T follicular helper cell (primary cell): ENCODE results near the gene RHPN2.
"Not testable (repeated sequence)": the region's sequence is repeated elsewhere in the genome, so short reads cannot be mapped to it uniquely, and the experiment has no call there.

Experiments
- DNase-seq: peaks from one replicate; pipeline ENCODE4 v3.0.0-alpha.2; 2020; ENCODE audit warnings: low read depth

The RHPN2 gene

DNA sequence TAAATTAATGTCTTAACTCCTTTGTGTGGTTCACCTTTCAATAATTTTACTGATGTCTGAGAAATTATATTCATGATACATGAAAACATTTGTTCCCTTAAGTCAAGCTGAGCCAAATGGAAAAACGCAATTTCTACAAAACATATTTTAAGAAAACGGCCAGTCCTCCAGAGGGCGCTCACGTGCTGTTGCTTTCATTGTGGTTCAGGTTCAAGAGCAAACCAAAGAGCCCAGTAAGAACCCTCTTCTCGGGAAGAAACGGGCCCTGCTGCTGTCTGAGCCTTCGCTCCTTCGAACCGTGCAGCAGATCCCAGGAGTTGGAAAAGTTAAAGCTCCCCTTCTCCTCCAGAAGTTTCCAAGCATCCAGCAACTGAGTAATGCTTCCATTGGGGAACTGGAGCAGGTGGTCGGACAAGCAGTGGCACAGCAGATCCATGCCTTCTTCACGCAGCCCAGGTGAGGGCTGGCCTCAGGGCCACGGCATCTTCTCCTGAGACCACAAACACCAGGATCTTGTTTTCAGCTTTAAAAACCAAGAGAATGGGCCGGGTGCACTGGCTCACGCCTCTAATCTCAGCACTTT lies 88.4 kb downstream of the RHPN2 start:
- peak; percentile 52 for DNase-seq

DNA sequence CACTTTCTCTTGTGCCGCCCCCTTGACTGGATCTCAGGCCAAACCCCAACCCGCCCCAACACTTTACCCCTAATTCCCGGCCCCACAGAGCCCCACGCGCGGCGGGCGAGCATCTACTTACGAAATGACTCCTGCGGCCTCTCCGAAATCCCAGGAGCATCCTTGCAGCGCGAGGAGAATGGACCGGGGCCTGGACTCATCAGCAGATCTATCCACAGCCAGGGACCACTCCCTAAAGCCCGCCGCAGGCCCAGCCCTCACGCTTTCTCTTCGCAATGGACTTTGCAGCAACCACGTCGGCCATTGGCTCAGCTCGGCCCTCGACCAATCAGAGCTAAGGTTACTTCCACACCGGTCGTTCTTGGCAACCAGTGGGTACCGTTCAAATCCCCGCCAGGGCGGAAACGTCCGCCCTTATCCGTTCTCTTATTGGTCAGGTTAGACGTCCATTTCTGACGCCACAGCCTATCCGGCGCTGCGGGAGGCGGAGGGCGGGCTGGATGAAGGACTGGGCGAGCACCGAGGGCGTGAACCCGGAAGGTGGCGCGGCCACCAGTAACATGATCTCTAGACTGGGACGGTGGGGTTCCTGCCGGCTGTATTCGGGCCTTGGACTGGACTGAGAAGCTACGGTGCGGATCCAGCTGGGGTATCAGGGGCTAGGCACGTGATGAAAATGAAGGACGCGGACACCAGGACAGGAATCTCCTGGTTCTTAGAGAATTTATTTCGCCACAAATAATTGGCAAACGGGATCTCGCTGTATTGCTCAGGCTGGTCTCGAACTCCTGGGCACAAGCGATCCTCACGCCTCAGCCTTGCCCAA lies 92.8 kb downstream of the RHPN2 start, which contains the start of the genes CEP89 and FAAP24:
TSS of gene CEP89 (minus strand) at position 244 of the 826 bp plus-strand sequence. CDS start at position 160, 84 bp downstream.
TSS of gene FAAP24 (plus strand) at position 528 of the 826 bp plus-strand sequence. CDS start 955 bp downstream, outside the sequence.
- peak; percentile 98 for DNase-seq

DNA sequence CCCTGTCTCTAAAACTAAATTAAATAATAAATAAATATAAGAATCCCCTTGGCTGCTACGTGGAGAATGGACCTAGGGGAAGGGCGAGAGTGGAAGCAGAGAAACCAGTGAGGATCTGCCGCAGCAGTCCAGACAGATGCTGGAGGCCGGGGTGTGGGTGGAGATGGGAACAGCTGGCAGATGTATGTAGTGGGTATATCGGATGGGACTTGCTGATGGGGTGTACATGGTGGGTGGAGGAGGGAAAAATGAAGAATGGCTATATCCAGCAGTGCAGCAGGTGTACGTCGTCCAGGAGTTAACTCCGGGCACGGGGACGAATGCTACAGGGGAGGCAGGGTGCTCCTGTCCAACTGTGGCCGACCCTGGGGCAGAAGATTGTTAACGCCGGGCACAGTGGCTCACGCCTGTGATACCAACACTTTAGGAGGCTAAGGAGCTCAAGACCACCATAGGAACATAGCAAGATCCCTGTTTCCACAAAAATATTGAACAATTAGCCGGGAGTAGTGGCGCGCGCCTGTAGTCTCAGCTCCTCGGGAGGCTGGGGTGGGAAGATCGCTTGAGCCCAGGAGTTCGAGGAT lies 93.6 kb downstream of the RHPN2 start:
- no peak for DNase-seq

DNA sequence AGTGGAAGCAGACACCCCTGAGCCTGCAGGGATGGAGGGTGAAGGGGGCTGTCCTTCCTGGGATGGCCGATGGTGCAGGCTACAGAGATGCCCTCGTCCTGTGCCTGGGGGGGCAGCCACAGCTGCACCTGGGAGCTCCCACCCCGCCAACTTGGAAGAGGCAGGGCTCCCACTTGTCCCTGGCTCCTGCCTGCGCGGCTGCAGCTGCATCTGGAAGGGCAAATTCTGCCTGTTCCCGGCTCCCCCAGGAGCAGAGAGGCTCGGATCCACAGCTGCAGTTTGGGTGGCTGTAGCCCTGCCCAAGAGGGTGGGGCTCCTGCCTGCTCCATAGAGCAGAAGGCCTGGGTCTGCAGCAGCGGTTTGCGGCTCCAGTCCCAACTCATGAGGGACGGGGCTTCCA lies 95.1 kb downstream of the RHPN2 start:
- DNase-seq = no peak

DNA sequence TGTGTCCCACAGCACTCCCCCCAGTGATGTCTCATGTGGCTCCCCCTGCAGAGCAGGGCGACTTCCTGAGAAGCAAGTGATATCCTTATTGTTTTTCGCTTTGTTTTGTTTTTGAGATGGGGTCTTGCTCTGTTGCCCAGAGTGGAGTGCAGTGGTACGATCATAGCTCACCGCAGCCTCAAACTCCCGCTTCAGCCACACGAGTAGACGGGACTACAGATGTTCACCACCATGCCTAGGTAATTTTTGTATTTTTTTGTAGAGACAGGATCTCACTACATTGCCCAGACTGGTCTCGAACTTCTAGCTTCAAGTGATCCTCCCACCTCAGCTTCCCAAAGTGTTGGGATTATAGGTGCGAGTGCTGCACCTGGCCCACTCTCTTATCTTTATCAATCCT lies 97.9 kb downstream of the RHPN2 start:
- no peak for DNase-seq

DNA sequence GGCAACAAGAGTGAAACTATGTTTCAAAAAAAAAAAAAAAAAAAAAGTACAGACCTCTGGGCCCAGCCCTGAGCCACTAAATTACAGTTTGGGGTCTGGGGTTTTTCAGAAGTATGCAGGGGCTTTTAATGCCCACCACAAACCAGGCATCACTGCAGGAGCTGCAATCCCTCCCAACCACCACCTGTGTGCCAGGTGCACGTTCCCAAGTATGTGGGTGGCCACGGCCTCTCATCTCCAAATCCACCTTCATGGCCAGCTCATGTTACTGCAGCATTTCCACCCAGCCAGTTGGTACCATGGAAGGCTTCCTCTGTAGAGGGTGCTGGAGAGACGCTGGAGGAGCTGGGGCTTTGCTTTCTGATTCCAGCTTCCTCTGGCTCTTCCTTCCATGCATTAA lies 119.4 kb downstream of the RHPN2 start:
- DNase-seq = no peak

DNA sequence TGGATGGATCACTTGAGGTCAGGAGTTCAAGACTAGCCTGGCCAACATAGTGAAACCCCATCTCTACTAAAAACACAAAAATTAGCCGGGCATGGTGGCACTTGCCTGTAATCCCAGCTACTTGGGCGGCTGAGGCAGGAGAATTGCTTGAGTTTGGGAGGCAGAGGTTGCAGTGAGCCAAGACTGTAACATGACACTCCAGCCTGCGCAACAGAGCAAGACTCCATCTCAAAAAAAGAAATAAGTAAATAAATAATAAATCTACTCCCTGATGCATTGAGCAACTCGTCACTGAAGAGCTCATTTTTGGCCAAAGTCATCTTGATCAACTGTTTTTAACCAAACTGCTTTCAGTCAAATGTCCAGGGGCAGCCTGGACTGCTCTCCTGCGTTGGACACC lies 123.4 kb downstream of the RHPN2 start:
- not testable (repeated sequence) for DNase-seq

DNA sequence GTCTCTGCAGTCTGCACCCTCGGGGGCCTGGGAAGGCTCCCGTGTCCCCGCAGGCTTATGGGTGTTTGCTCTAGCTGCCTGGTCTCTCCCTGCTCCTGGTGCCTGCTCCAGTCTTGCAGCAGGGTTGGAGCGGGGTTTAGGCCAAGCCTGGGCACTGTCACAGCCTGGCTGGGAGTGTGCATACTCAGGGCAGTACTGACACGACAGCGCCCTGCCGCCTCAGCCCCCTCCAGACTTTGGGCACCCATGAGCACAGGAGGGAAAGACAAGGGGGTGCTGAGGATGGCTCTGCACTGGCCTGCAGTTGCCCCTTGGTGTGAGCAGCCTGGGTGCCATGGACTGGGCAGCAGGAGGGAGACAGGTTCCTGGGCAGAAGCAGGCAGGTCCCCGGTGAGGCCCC lies 128.6 kb downstream of the RHPN2 start:
- no peak for DNase-seq

DNA sequence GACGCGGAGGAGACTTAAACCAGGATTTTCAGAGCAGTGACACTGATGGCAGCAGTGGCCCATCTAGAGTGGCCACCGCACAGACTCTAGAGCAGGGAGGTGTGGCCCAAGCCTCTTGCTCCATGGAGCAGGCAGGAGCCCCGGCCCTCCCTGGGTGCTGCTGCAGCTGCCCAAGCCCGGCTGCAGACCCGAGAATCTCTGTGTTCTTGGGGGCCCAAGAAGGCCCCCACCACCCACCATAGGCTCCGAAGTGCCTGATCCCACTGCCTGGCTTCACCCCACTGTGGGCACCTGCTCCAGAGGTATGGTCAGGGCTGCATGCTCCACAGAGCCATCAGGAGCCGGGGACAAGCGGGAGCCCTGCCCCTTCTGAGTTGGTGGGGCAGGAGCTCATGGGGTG lies 129.1 kb downstream of the RHPN2 start:
- no peak for DNase-seq

DNA sequence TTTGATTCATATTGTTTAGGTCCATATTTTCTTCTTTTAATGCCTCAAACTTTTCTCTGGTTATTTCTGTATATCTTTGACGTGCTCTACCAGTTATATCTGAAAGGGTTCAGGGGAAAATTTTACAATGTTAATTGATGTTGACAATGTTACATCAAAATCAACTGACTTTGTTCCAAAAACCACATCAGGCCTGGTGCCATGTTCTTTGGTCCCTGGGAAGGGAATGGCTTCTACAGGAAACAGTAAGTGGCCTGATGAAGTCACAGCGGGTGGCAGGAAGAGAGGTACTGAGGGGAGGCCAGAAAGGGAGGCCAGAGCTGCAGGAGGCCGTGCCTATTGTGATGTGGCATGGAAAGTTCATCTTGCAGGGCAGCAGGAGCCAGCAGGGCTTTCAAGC lies 131.1 kb downstream of the RHPN2 start:
- DNase-seq = no peak

DNA sequence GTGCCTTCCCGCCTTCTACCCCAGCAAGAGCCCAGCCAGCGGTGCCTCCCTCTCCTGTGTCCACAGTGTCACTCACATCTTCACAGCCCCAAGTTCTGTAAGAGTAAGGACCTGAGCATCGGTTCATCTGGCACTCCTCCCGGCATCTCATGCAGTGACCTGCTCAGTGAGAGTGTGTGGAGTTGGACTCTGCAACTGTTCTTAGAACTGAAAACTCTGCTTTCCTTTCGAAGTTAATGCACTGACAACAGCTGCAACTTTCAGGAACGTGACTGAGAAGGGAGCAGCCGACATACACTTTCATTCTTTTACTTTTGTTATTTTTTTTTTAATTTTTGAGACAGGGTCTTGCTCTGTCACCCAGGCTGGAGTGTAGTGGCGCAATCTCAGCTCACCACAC lies 134.1 kb downstream of the RHPN2 start:
- DNase-seq = no peak

DNA sequence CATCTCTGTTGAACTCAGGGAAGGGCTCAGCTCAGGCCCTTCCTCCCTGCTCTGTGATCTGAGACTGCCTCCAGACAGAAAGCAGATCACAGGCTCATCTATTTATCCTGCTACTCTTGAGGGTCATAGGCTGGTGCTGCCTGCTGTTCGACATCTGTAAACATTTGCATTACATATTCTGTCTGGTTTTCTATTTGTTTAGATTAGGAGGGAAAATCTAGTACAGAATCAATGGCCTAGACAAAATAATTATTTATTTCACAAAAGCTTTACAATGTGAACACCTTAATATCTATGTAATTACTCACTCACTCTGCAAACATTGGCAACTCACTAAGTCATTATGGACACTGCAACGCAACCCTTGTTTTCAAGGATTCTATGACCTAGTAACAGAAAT lies 135.9 kb downstream of the RHPN2 start:
- DNase-seq = no peak
